Panc1 (cell line): Measurements from ENCODE around the gene DGKG.

Source experiments
- CTCF ChIP-seq: fragments of 450-650 bp; IDR thresholded peaks from 2 replicates; pipeline ENCODE4 v1.5.1; 2017; ENCODE audit warnings: mild to moderate bottlenecking
- POLR2AphosphoS5 ChIP-seq: IDR thresholded peaks from 2 replicates; pipeline ENCODE4 v1.6.1; 2012; ENCODE audit warnings: mild to moderate bottlenecking, low read depth, low read length, moderate library complexity
- REST ChIP-seq, 2 experiments: IDR thresholded peaks; 2 replicates each; pipeline ENCODE4 v1.6.1; 2011 to 2012; ENCODE audit warnings: low read depth in 2 of 2, control low read depth in 1 of 2, low read length in 1 of 2, mild to moderate bottlenecking in 1 of 2, moderate library complexity in 1 of 2; ENCODE audit not compliant: insufficient read depth in 1 of 2

- TF ChIP-seq CTCF (no peak), POLR2AphosphoS5 (no peak), REST (IDR thresholded peaks at IDR 0.05; ENCODE audit: insufficient read depth in 1 of 2, low read depth in 2 of 2, low read length in 1 of 2) (no peak)
Observed at GRCh38 chr3:186121278-186121677, 240.8 kb downstream of the DGKG start.
